GM18909 (cell line): ENCODE results near the gene PRKAR1B.

ENCODE experiments used
- ATAC-seq: cut with Tn5 transposase; IDR thresholded peaks from one replicate; pipeline ENCODE4 v1.9.1; 2021; ENCODE audit warnings: mild to moderate bottlenecking; ENCODE audit not compliant: unreplicated experiment, poor library complexity

The PRKAR1B gene

GRCh38 chr7:518630-519483 is 208.2 kb downstream of the PRKAR1B start:
- no peak for ATAC-seq

GRCh38 chr7:517774-518629 is 209.1 kb downstream of the PRKAR1B start:
- no peak for ATAC-seq

GRCh38 chr7:516606-517456 is 210.2 kb downstream of the PRKAR1B start:
- no peak for ATAC-seq

- no peak for ATAC-seq
These were observed 210.9 kb downstream of the PRKAR1B start for GRCh38 chr7:516216-516605.

- ATAC-seq, result no peak
These were observed 211.5 kb downstream of the PRKAR1B start for GRCh38 chr7:515628-516027.

GRCh38 chr7:514651-515598 is 212.2 kb downstream of the PRKAR1B start:
- no peak for ATAC-seq

GRCh38 chr7:514242-514641 is 212.8 kb downstream of the PRKAR1B start:
- no peak for ATAC-seq

- no peak for ATAC-seq
These were observed 213.4 kb downstream of the PRKAR1B start for GRCh38 chr7:513521-514166.

- ATAC-seq, result no peak
These were observed 214.4 kb downstream of the PRKAR1B start for GRCh38 chr7:512541-513311.

GRCh38 chr7:512146-512510 is 215.0 kb downstream of the PRKAR1B start:
- ATAC-seq, result no peak

GRCh38 chr7:511476-512145 is 215.5 kb downstream of the PRKAR1B start:
- no peak for ATAC-seq

GRCh38 chr7:510782-511281 is 216.2 kb downstream of the PRKAR1B start:
- ATAC-seq, result no peak

GRCh38 chr7:510131-510481 is 217.0 kb downstream of the PRKAR1B start:
- no peak for ATAC-seq

- no peak for ATAC-seq
These were observed 217.5 kb downstream of the PRKAR1B start for GRCh38 chr7:509426-510130.

GRCh38 chr7:508461-509170 is 218.5 kb downstream of the PRKAR1B start:
- no peak for ATAC-seq

- no peak for ATAC-seq
These were observed 219.3 kb downstream of the PRKAR1B start for GRCh38 chr7:507623-508300.
